CD4-positive, alpha-beta T cell treated with Interleukin-15 for 1 hour (primary cell): Measurements from ENCODE around the gene TACC3.
A peak's percentile ranks its signal among the peaks of the same experiment; 100 is the strongest.

ENCODE experiments used
- DNase-seq: peaks from one replicate; pipeline ENCODE4 v3.0.0-alpha.2; 2020

The TACC3 gene

GRCh38 chr4:1705732-1706131 lies 15.6 kb upstream of the TACC3 start:
- DNase-seq: no peak

GRCh38 chr4:1706358-1706757 lies 15.0 kb upstream of the TACC3 start:
- DNase-seq: no peak

- no peak for DNase-seq
Measured at GRCh38 chr4:1708581-1708980, 12.7 kb upstream of the TACC3 start.

GRCh38 chr4:1711055-1711570 lies 10.2 kb upstream of the TACC3 start:
- no peak for DNase-seq

GRCh38 chr4:1711571-1712215 lies 9.6 kb upstream of the TACC3 start:
- no peak for DNase-seq

GRCh38 chr4:1712216-1713002 lies 8.9 kb upstream of the TACC3 start, which contains the start of gene SLBP:
TSS of gene SLBP (minus strand) at chr4:1712319. CDS start at chr4:1712188, 131 bp downstream.
- peak; percentile 98 for DNase-seq

- DNase-seq: no peak
Measured at GRCh38 chr4:1713003-1713851, 8.1 kb upstream of the TACC3 start.

GRCh38 chr4:1714303-1715001 lies 6.9 kb upstream of the TACC3 start:
- DNase-seq: no peak

GRCh38 chr4:1715002-1715758 lies 6.1 kb upstream of the TACC3 start:
- peak; percentile 67 for DNase-seq

- DNase-seq: no peak
Measured at GRCh38 chr4:1716065-1716945, 5.0 kb upstream of the TACC3 start.

- no peak for DNase-seq
Measured at GRCh38 chr4:1717129-1718094, 3.9 kb upstream of the TACC3 start.

- no peak for DNase-seq
Measured at GRCh38 chr4:1718095-1718850, 3.0 kb upstream of the TACC3 start.

- DNase-seq: peak; percentile 39
Measured at GRCh38 chr4:1720163-1720983, 948 bp upstream of the TACC3 start.

- no peak for DNase-seq
Measured at GRCh38 chr4:1721666-1722550, 587 bp downstream of the TACC3 start.

- DNase-seq: no peak
Measured at GRCh38 chr4:1722551-1723118, 1.3 kb downstream of the TACC3 start.

GRCh38 chr4:1723131-1723801 lies 1.9 kb downstream of the TACC3 start:
- peak; percentile 82 for DNase-seq
